PC-9 (cell line): ENCODE data around the gene TMSB4X. TPM values are rescaled to one million over a fixed set of nuclear protein-coding genes. Genes with fewer than 3 reads are reported as not detected.

Source experiments
- BruUV-seq: library from RNA; stranded (reverse); fragments of 400-500 nt; replicated peaks from 2 replicates; lab custom pipeline; 2021; lab: Mats Ljungman, UMichigan
- CTCF ChIA-PET: fragments of 300-600 bp; sonication (Branson Sonifier 250); formaldehyde crosslinking; loops from one replicate; lab custom pipeline; 2022; ENCODE audit warnings: antibody characterized with exemption; lab: Charles Lee
- POLR2A ChIA-PET: fragments of 300-600 bp; sonication (Branson Sonifier 250); formaldehyde crosslinking; loops from one replicate; lab custom pipeline; 2022; ENCODE audit warnings: antibody characterized with exemption; ENCODE audit not compliant: unreplicated experiment; lab: Charles Lee
- DNase-seq, 2 experiments: peaks; one replicate each; pipeline versions ENCODE4 v3.0.0 to v3.0.0-alpha.2; 2015 to 2022; ENCODE audit warnings: mixed read lengths in 1 of 2
- H2AFZ ChIP-seq: fragments of 200-600 bp; sonication (generic); 2 replicates; pipeline ENCODE4 v1.8.1; 2017; ENCODE audit warnings: antibody characterized with exemption
- H3F3A ChIP-seq: fragments of 200-600 bp; sonication (generic); 2 replicates; pipeline ENCODE4 v1.8.1; 2017; ENCODE audit warnings: antibody characterized with exemption, mild to moderate bottlenecking, low read depth; ENCODE audit not compliant: insufficient read depth
- H3K27ac ChIP-seq: fragments of 200-600 bp; sonication (generic); 2 replicates; pipeline ENCODE4 v1.6.1; 2016; ENCODE audit warnings: mixed run types
- H3K27me3 ChIP-seq: fragments of 200-600 bp; sonication (generic); 2 replicates; pipeline ENCODE4 v1.6.1; 2016; ENCODE audit warnings: low read depth, mixed run types; ENCODE audit not compliant: insufficient read depth
- H3K36me3 ChIP-seq: fragments of 200-600 bp; sonication (generic); 2 replicates; pipeline ENCODE4 v1.6.1; 2016; ENCODE audit warnings: low read depth, mixed run types
- H3K4me1 ChIP-seq: fragments of 200-600 bp; sonication (generic); replicated peaks from 2 replicates; pipeline ENCODE4 v1.6.1; 2016; ENCODE audit warnings: mixed run types; ENCODE audit not compliant: insufficient read depth
- H3K4me2 ChIP-seq: fragments of 200-600 bp; sonication (generic); 2 replicates; pipeline ENCODE4 v1.6.1; 2017; ENCODE audit warnings: mixed run types
- H3K4me3 ChIP-seq: fragments of 200-600 bp; sonication (generic); 2 replicates; pipeline ENCODE4 v1.6.1; 2016; ENCODE audit warnings: mixed run types
- H3K79me2 ChIP-seq: fragments of 200-600 bp; sonication (generic); 2 replicates; pipeline ENCODE4 v1.6.1; 2017; ENCODE audit warnings: low read depth, mixed run types
- H3K9me2 ChIP-seq: fragments of 200-600 bp; sonication (generic); 2 replicates; pipeline ENCODE4 v1.8.1; 2017; ENCODE audit warnings: mild to moderate bottlenecking; ENCODE audit not compliant: insufficient read depth
- H3K9me3 ChIP-seq: fragments of 200-600 bp; sonication (generic); 2 replicates; pipeline ENCODE4 v1.8.1; 2016; ENCODE audit warnings: low read depth; ENCODE audit not compliant: insufficient read depth
- H4K20me1 ChIP-seq: fragments of 200-600 bp; sonication (generic); 2 replicates; pipeline ENCODE4 v1.8.1; 2017; ENCODE audit not compliant: insufficient read depth
- CTCF ChIP-seq: fragments of 200-600 bp; sonication (generic); conservative IDR thresholded peaks from 2 replicates; pipeline ENCODE4 v1.6.1; 2017; ENCODE audit warnings: mixed run types, antibody characterized with exemption, mild to moderate bottlenecking, moderate library complexity
- EZH2 ChIP-seq: fragments of 200-600 bp; sonication (generic); IDR thresholded peaks from 2 replicates; pipeline ENCODE4 v1.8.0; 2017; ENCODE audit warnings: antibody characterized with exemption, low read depth
- intact Hi-C: fragments of 100-400 bp; cut with micrococcal nuclease; formaldehyde crosslinking; loops from one replicate; pipeline ENCODE4 v1.10.0; 2022; ENCODE audit not compliant: unreplicated experiment
- total RNA-seq: library from RNA; stranded (reverse); gene quantifications from 2 replicates; pipeline ENCODE4 v1.2.3, GENCODE V29; 2021

The TMSB4X gene
- total RNA-seq, 1 experiment from 2014 or later = 2,589 TPM

- no peaks in the 10 kb centered on the region for H3K36me3 ChIP-seq
- H3K9me3 ChIP-seq = no peaks in the 10 kb centered on the region
- ChIA-PET POLR2A (no interaction called here), CTCF (no interaction called here)
- H3K4me2 ChIP-seq = no peak overlapping the region
- TF ChIP-seq EZH2 (no peak), CTCF (no peak)
- H3K4me1 ChIP-seq = peaks cover 42% of the 10 kb centered on the region
- no peak overlapping the region for H3K27ac ChIP-seq
- DNase-seq = no peak
- no TSS peak for BruUV-seq
- no peak overlapping the region for H3K4me3 ChIP-seq
- intact Hi-C loops = no loop called here
- no peaks in the 10 kb centered on the region for H4K20me1 ChIP-seq
- H3K79me2 ChIP-seq = 0 out of 2 replicates have a peak, but pooled peaks cover 7% of the 10 kb centered on the region
- no peaks in the 10 kb centered on the region for H3K9me2 ChIP-seq
- H3K27me3 ChIP-seq = no peaks in the 10 kb centered on the region
- H2AFZ ChIP-seq = no peak overlapping the region
- H3F3A ChIP-seq = peaks cover 20% of the 10 kb centered on the region
Measured at GRCh38 chrX:12951595-12951975, 23.3 kb upstream of the TMSB4X start.

- Histone ChIP-seq H3K9me3 (no peaks in the 10 kb centered on the region), H3K36me3 (no peaks in the 10 kb centered on the region), H3K27me3 (no peaks in the 10 kb centered on the region), H3K4me2 (no peak overlapping the region), H2AFZ (no peak overlapping the region), H3K4me1 (peaks cover 45% of the 10 kb centered on the region), H4K20me1 (no peaks in the 10 kb centered on the region), H3K27ac (no peak overlapping the region), H3K79me2 (0 out of 2 replicates have a peak, but pooled peaks cover under 1% of the 10 kb centered on the region), H3K9me2 (no peaks in the 10 kb centered on the region), H3F3A (peaks cover 21% of the 10 kb centered on the region; the same call in 1 of the 2 replicates), H3K4me3 (no peak overlapping the region)
- BruUV-seq = no TSS peak
- POLR2A ChIA-PET = no interaction called here
- intact Hi-C loops = no loop called here
- TF ChIP-seq EZH2 (no peak), CTCF (no peak)
- no peak for DNase-seq
- CTCF ChIA-PET = interaction anchor here (0.5 kb wide), 1 partner anchor 21 kb away, joined by 3 read pairs; no protein-coding TSS in a partner anchor
Measured at GRCh38 chrX:12953420-12953819, 21.5 kb upstream of the TMSB4X start.

DNA sequence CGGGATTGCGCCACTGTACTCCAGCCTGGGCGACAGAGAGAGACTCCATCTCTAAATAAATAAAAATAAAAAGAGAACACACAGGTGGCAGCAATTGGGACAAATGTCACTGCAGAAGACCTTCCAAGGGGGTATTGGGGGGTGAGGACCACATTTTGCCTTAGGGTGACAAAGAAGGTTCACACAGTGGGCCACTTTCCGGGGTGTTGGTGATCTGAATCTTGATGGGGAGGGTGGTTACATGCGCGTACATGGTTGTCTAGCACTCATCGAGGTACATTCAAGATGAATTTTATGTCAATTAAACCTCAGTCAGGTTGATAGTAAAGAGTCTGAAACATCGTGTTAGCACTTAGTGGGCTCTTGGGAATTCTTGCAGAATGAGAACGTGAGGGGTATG is 20.5 kb upstream of the TMSB4X start:
- Histone ChIP-seq H3K9me2 (no peaks in the 10 kb centered on the region), H3K27me3 (no peaks in the 10 kb centered on the region), H3K79me2 (no peaks in the 10 kb centered on the region), H2AFZ (no peak overlapping the region), H3K36me3 (no peaks in the 10 kb centered on the region), H3K4me2 (no peak overlapping the region), H4K20me1 (no peaks in the 10 kb centered on the region), H3F3A (peaks cover 21% of the 10 kb centered on the region; the same call in 1 of the 2 replicates), H3K27ac (no peak overlapping the region), H3K4me1 (peaks cover 35% of the 10 kb centered on the region), H3K9me3 (no peaks in the 10 kb centered on the region), H3K4me3 (no peak overlapping the region)
- intact Hi-C loops = no loop called here
- BruUV-seq = no TSS peak
- ChIA-PET POLR2A (no interaction called here), CTCF (interaction anchor here (0.6 kb wide), 2 partner anchors 24 to 984 kb away, joined by 3 to 6 read pairs; no protein-coding TSS in a partner anchor)
- no peak for TF ChIP-seq CTCF
- TF ChIP-seq EZH2 = no peak
- no peak for DNase-seq
